Parathyroid adenoma (tissue), 2 donors: ENCODE measurements around the gene PAN3.

ENCODE experiments used
- H2AFZ ChIP-seq: fragments of 300-600 bp; sonication (generic); one replicate; pipeline ENCODE4 v1.7.0; 2017; ENCODE audit warnings: antibody characterized with exemption, mild to moderate bottlenecking
- H3K27ac ChIP-seq: fragments of 300-600 bp; sonication (generic); one replicate; pipeline ENCODE4 v1.7.0; 2017
- H3K27me3 ChIP-seq: fragments of 300-600 bp; sonication (generic); one replicate; pipeline ENCODE4 v1.7.0; 2017; ENCODE audit warnings: low read length; ENCODE audit not compliant: control insufficient read depth, insufficient read depth
- H3K36me3 ChIP-seq: fragments of 300-600 bp; sonication (generic); one replicate; pipeline ENCODE4 v1.7.0; 2017; ENCODE audit warnings: low read length; ENCODE audit not compliant: control insufficient read depth, insufficient read depth
- H3K4me1 ChIP-seq: fragments of 300-600 bp; sonication (generic); one replicate; pipeline ENCODE4 v1.7.0; 2017; ENCODE audit warnings: control low read depth
- H3K4me2 ChIP-seq: fragments of 300-600 bp; sonication (generic); one replicate; pipeline ENCODE4 v1.7.0; 2017; ENCODE audit warnings: low read length
- H3K4me3 ChIP-seq: fragments of 300-600 bp; sonication (generic); one replicate; pipeline ENCODE4 v1.7.0; 2017; ENCODE audit warnings: low read depth, low read length
- H3K79me2 ChIP-seq: fragments of 300-600 bp; sonication (generic); one replicate; pipeline ENCODE4 v1.7.0; 2017; ENCODE audit warnings: control low read depth
- H3K9ac ChIP-seq: fragments of 300-600 bp; sonication (generic); one replicate; pipeline ENCODE4 v1.7.0; 2017; ENCODE audit warnings: mild to moderate bottlenecking
- H3K9me3 ChIP-seq: fragments of 300-600 bp; sonication (generic); one replicate; pipeline ENCODE4 v1.7.0; 2017; ENCODE audit warnings: low read length; ENCODE audit not compliant: control insufficient read depth
- CTCF ChIP-seq: fragments of 300-600 bp; sonication (generic); IDR thresholded peaks from one replicate; pipeline ENCODE4 v1.7.0; 2017; ENCODE audit warnings: antibody characterized with exemption, mild to moderate bottlenecking
- donor health status: primary hyperparathyroidism.

PAN3 gene

GRCh38 chr13:28328271-28328607 is 189.9 kb downstream of the PAN3 start:
- Histone ChIP-seq H3K27me3 (no peaks in the 10 kb centered on the region), H3K4me2 (no peak overlapping the region), H3K27ac (no peak overlapping the region), H3K79me2 (no peaks in the 10 kb centered on the region), H3K9me3 (no peaks in the 10 kb centered on the region), H3K4me1 (no peaks in the 10 kb centered on the region), H3K36me3 (no peaks in the 10 kb centered on the region), H3K9ac (no peak overlapping the region), H3K4me3 (no peak overlapping the region), H2AFZ (no peak overlapping the region)
- no peak for TF ChIP-seq CTCF

- Histone ChIP-seq H3K27ac (no peak overlapping the region), H3K9me3 (no peaks in the 10 kb centered on the region), H3K79me2 (no peaks in the 10 kb centered on the region), H3K4me2 (no peak overlapping the region), H3K36me3 (no peaks in the 10 kb centered on the region), H3K4me3 (no peak overlapping the region), H2AFZ (no peak overlapping the region), H3K4me1 (no peaks in the 10 kb centered on the region), H3K9ac (no peak overlapping the region), H3K27me3 (no peaks in the 10 kb centered on the region)
- no peak for TF ChIP-seq CTCF
Measured at GRCh38 chr13:28329395-28330158, 191.2 kb downstream of the PAN3 start.

- Histone ChIP-seq H3K4me2 (no peak overlapping the region), H2AFZ (no peak overlapping the region), H3K9me3 (no peaks in the 10 kb centered on the region), H3K4me3 (no peak overlapping the region), H3K9ac (no peak overlapping the region), H3K4me1 (no peaks in the 10 kb centered on the region), H3K27ac (no peak overlapping the region), H3K36me3 (no peaks in the 10 kb centered on the region), H3K27me3 (no peaks in the 10 kb centered on the region), H3K79me2 (no peaks in the 10 kb centered on the region)
- TF ChIP-seq CTCF = no peak
Measured at GRCh38 chr13:28333204-28333881, 195.0 kb downstream of the PAN3 start.

GRCh38 chr13:28336193-28336657 is 197.9 kb downstream of the PAN3 start:
- Histone ChIP-seq H3K27ac (no peak overlapping the region), H3K36me3 (no peaks in the 10 kb centered on the region), H3K9ac (no peak overlapping the region), H3K27me3 (no peaks in the 10 kb centered on the region), H3K4me1 (no peaks in the 10 kb centered on the region), H2AFZ (no peak overlapping the region), H3K79me2 (no peaks in the 10 kb centered on the region), H3K9me3 (no peaks in the 10 kb centered on the region), H3K4me3 (no peak overlapping the region), H3K4me2 (no peak overlapping the region)
- TF ChIP-seq CTCF = no peak
